AG09309 (cell line): ENCODE data around the gene VANGL2.

ENCODE experiments used
- DNase-seq: peaks from one replicate; pipeline ENCODE4 v3.0.0-alpha.2; 2010; ENCODE audit warnings: low read depth
- H3K4me3 ChIP-seq: 2 replicates; pipeline ENCODE4 v1.5.1; 2011; ENCODE audit warnings: mild to moderate bottlenecking, low read depth, low read length, moderate library complexity; ENCODE audit not compliant: control insufficient read depth
- CTCF ChIP-seq: IDR thresholded peaks from 2 replicates; pipeline ENCODE4 v1.5.1; 2011; ENCODE audit warnings: mild to moderate bottlenecking, low read depth, low read length, inconsistent platforms; ENCODE audit not compliant: insufficient read depth, control insufficient read depth; ENCODE audit errors: missing control alignments

VANGL2 gene

GRCh38 chr1:160400223-160400645, at the start of gene VANGL2:
VANGL2 (plus strand) TSS chr1:160400564; CDS start chr1:160415838, 15,274 bp downstream.
- no peak for TF ChIP-seq CTCF
- no peak for DNase-seq
- no peak within 1 kb of the TSS for H3K4me3 ChIP-seq

GRCh38 chr1:160351629-160352028, 48.7 kb upstream of the VANGL2 start:
- H3K4me3 ChIP-seq, result no peak overlapping the region
- no peak for DNase-seq
- no peak for TF ChIP-seq CTCF

- no peak for TF ChIP-seq CTCF
- no peak for DNase-seq
- no peak overlapping the region for H3K4me3 ChIP-seq
These were observed 47.8 kb upstream of the VANGL2 start for GRCh38 chr1:160352555-160352954.

- no peak overlapping the region for H3K4me3 ChIP-seq
- no peak for DNase-seq
- TF ChIP-seq CTCF, result no peak
These were observed 47.1 kb upstream of the VANGL2 start for GRCh38 chr1:160353223-160353622.

- peak; percentile 59 for TF ChIP-seq CTCF
- H3K4me3 ChIP-seq, result no peak overlapping the region
- DNase-seq, result no peak
These were observed 45.9 kb upstream of the VANGL2 start for GRCh38 chr1:160354388-160354985.

- no peak for TF ChIP-seq CTCF
- H3K4me3 ChIP-seq, result no peak overlapping the region
- no peak for DNase-seq
These were observed 42.9 kb upstream of the VANGL2 start for GRCh38 chr1:160357286-160358002.
